Activated naive CD8-positive, alpha-beta T cell treated with anti-CD3 and anti-CD28 coated beads, Interleukin-2, amount 50 U/mL, for 24 hours (primary cell): ENCODE data around the gene TSPAN18.
A peak's percentile ranks its signal among the peaks of the same experiment; 100 is the strongest.

ENCODE experiments used
- ATAC-seq: fragments of 150-1000 bp; cut with Tn5 transposase; one replicate; pipeline ENCODE4 v1.10.0; 2021
- DNase-seq: peaks from one replicate; pipeline ENCODE4 v3.0.0; 2021
- H3K27ac Mint-ChIP-seq: one replicate; pipeline ENCODE4 v1.8.0; 2021; ENCODE audit warnings: mild to moderate bottlenecking, mixed read lengths
- H3K27me3 Mint-ChIP-seq: one replicate; pipeline ENCODE4 v1.8.0; 2021; ENCODE audit warnings: mixed read lengths
- H3K36me3 Mint-ChIP-seq: one replicate; pipeline ENCODE4 v1.8.0; 2021; ENCODE audit warnings: low read depth, mixed read lengths
- H3K4me1 Mint-ChIP-seq: one replicate; pipeline ENCODE4 v1.8.0; 2021; ENCODE audit warnings: mixed read lengths
- H3K4me3 Mint-ChIP-seq: one replicate; pipeline ENCODE4 v1.8.0; 2021; ENCODE audit warnings: mild to moderate bottlenecking, moderate library complexity, mixed read lengths
- H3K9me3 Mint-ChIP-seq: one replicate; pipeline ENCODE4 v1.8.0; 2021; ENCODE audit warnings: mixed read lengths

TSPAN18 gene

GRCh38 chr11:44889266-44889665 is 162.5 kb downstream of the TSPAN18 start:
- Mint-ChIP-seq H3K27ac (no peak overlapping the region), H3K4me1 (no peaks in the 10 kb centered on the region), H3K4me3 (no peak overlapping the region), H3K9me3 (no peaks in the 10 kb centered on the region), H3K27me3 (peaks cover 4% of the 10 kb centered on the region), H3K36me3 (no peaks in the 10 kb centered on the region)
- DNase-seq (no peak), ATAC-seq (no peak)

- no peaks in the 10 kb centered on the region for H3K4me1 Mint-ChIP-seq
- peaks cover 4% of the 10 kb centered on the region for H3K27me3 Mint-ChIP-seq
- ATAC-seq (no peak), DNase-seq (no peak)
- no peak overlapping the region for H3K4me3 Mint-ChIP-seq
- no peak overlapping the region for H3K27ac Mint-ChIP-seq
- H3K9me3 Mint-ChIP-seq, result no peaks in the 10 kb centered on the region
- no peaks in the 10 kb centered on the region for H3K36me3 Mint-ChIP-seq
These were observed 166.1 kb downstream of the TSPAN18 start for GRCh38 chr11:44892843-44893242.

- no peak overlapping the region for H3K4me3 Mint-ChIP-seq
- peaks cover 4% of the 10 kb centered on the region for H3K27me3 Mint-ChIP-seq
- ATAC-seq, result no peak
- no peaks in the 10 kb centered on the region for H3K36me3 Mint-ChIP-seq
- DNase-seq, result no peak
- H3K4me1 Mint-ChIP-seq, result no peaks in the 10 kb centered on the region
- no peak overlapping the region for H3K27ac Mint-ChIP-seq
- no peaks in the 10 kb centered on the region for H3K9me3 Mint-ChIP-seq
These were observed 166.6 kb downstream of the TSPAN18 start for GRCh38 chr11:44893308-44893822.

GRCh38 chr11:44893846-44894617 is 167.3 kb downstream of the TSPAN18 start:
- Mint-ChIP-seq H3K36me3 (no peaks in the 10 kb centered on the region), H3K27me3 (peaks cover 4% of the 10 kb centered on the region), H3K4me1 (no peaks in the 10 kb centered on the region), H3K4me3 (no peak overlapping the region), H3K27ac (no peak overlapping the region), H3K9me3 (no peaks in the 10 kb centered on the region)
- DNase-seq (peak; percentile 69), ATAC-seq (peak; percentile 79)

- no peaks in the 10 kb centered on the region for H3K27me3 Mint-ChIP-seq
- H3K4me3 Mint-ChIP-seq, result no peak overlapping the region
- no peaks in the 10 kb centered on the region for H3K36me3 Mint-ChIP-seq
- no peaks in the 10 kb centered on the region for H3K4me1 Mint-ChIP-seq
- no peaks in the 10 kb centered on the region for H3K9me3 Mint-ChIP-seq
- DNase-seq (peak; percentile 31), ATAC-seq (peak; percentile 25)
- H3K27ac Mint-ChIP-seq, result no peak overlapping the region
These were observed 173.2 kb downstream of the TSPAN18 start for GRCh38 chr11:44899959-44900358.

- no peak for ATAC-seq
These were observed 174.4 kb downstream of the TSPAN18 start for GRCh38 chr11:44901120-44901633.

GRCh38 chr11:44901786-44902185 is 175.0 kb downstream of the TSPAN18 start:
- Mint-ChIP-seq H3K9me3 (no peaks in the 10 kb centered on the region), H3K27ac (no peak overlapping the region), H3K27me3 (no peaks in the 10 kb centered on the region), H3K4me1 (no peaks in the 10 kb centered on the region), H3K4me3 (no peak overlapping the region), H3K36me3 (no peaks in the 10 kb centered on the region)
- DNase-seq (no peak), ATAC-seq (no peak)

More at GRCh38 chr11:44901120-44901633, 174.4 kb downstream of the TSPAN18 start:
- Mint-ChIP-seq H3K4me3 (no peak overlapping the region), H3K27me3 (no peaks in the 10 kb centered on the region), H3K4me1 (no peaks in the 10 kb centered on the region), H3K36me3 (no peaks in the 10 kb centered on the region), H3K27ac (no peak overlapping the region), H3K9me3 (no peaks in the 10 kb centered on the region)
- DNase-seq, result no peak

- Mint-ChIP-seq H3K27me3 (no peaks in the 10 kb centered on the region), H3K27ac (no peak overlapping the region), H3K9me3 (no peaks in the 10 kb centered on the region), H3K4me3 (no peak overlapping the region), H3K4me1 (no peaks in the 10 kb centered on the region), H3K36me3 (no peaks in the 10 kb centered on the region)
- DNase-seq (no peak), ATAC-seq (no peak)
These were observed 176.3 kb downstream of the TSPAN18 start for GRCh38 chr11:44903035-44903434.

- Mint-ChIP-seq H3K27me3 (no peaks in the 10 kb centered on the region), H3K9me3 (no peaks in the 10 kb centered on the region), H3K4me3 (no peak overlapping the region), H3K36me3 (no peaks in the 10 kb centered on the region), H3K27ac (no peak overlapping the region), H3K4me1 (no peaks in the 10 kb centered on the region)
- ATAC-seq, result no peak
- DNase-seq, result no peak
These were observed 176.8 kb downstream of the TSPAN18 start for GRCh38 chr11:44903518-44903917.

- Mint-ChIP-seq H3K4me1 (no peaks in the 10 kb centered on the region), H3K4me3 (no peak overlapping the region), H3K27ac (no peak overlapping the region), H3K36me3 (no peaks in the 10 kb centered on the region), H3K9me3 (no peaks in the 10 kb centered on the region), H3K27me3 (no peaks in the 10 kb centered on the region)
- DNase-seq (no peak), ATAC-seq (no peak)
These were observed 177.7 kb downstream of the TSPAN18 start for GRCh38 chr11:44904261-44905020.

- ATAC-seq (no peak), DNase-seq (no peak)
- Mint-ChIP-seq H3K4me3 (no peak overlapping the region), H3K36me3 (no peaks in the 10 kb centered on the region), H3K4me1 (no peaks in the 10 kb centered on the region), H3K27me3 (no peaks in the 10 kb centered on the region), H3K27ac (no peak overlapping the region), H3K9me3 (no peaks in the 10 kb centered on the region)
These were observed 178.5 kb downstream of the TSPAN18 start for GRCh38 chr11:44905131-44905866.

- Mint-ChIP-seq H3K27ac (no peak overlapping the region), H3K4me3 (no peak overlapping the region), H3K36me3 (no peaks in the 10 kb centered on the region), H3K4me1 (peaks cover 4% of the 10 kb centered on the region), H3K9me3 (no peaks in the 10 kb centered on the region), H3K27me3 (no peaks in the 10 kb centered on the region)
- DNase-seq (no peak), ATAC-seq (no peak)
These were observed 179.9 kb downstream of the TSPAN18 start for GRCh38 chr11:44906649-44907048.

- Mint-ChIP-seq H3K27ac (no peak overlapping the region), H3K4me3 (no peak overlapping the region), H3K9me3 (no peaks in the 10 kb centered on the region), H3K4me1 (peaks cover 4% of the 10 kb centered on the region), H3K36me3 (no peaks in the 10 kb centered on the region), H3K27me3 (no peaks in the 10 kb centered on the region)
- ATAC-seq, result no peak
- DNase-seq, result no peak
These were observed 182.8 kb downstream of the TSPAN18 start for GRCh38 chr11:44909557-44909956.

- DNase-seq (no peak), ATAC-seq (no peak)
- H3K4me1 Mint-ChIP-seq, result peaks cover 8% of the 10 kb centered on the region
- H3K27ac Mint-ChIP-seq, result no peak overlapping the region
- no peaks in the 10 kb centered on the region for H3K9me3 Mint-ChIP-seq
- H3K36me3 Mint-ChIP-seq, result no peaks in the 10 kb centered on the region
- H3K27me3 Mint-ChIP-seq, result peaks cover 3% of the 10 kb centered on the region
- H3K4me3 Mint-ChIP-seq, result no peak overlapping the region
These were observed 183.8 kb downstream of the TSPAN18 start for GRCh38 chr11:44910591-44910990.
